Neutrophil (primary cell): ENCODE results near the gene THRB.

Source experiments
- H3K27ac ChIP-seq: fragments of 200-600 bp; sonication (generic); 2 replicates; pipeline ENCODE4 v1.5.1; 2016; ENCODE audit warnings: mild to moderate bottlenecking, moderate library complexity
- H3K27me3 ChIP-seq: fragments of 200-600 bp; sonication (generic); 2 replicates; pipeline ENCODE4 v1.6.0; 2016; ENCODE audit warnings: mild to moderate bottlenecking
- H3K36me3 ChIP-seq: fragments of 200-600 bp; sonication (generic); 2 replicates; pipeline ENCODE4 v1.5.1; 2017
- H3K4me1 ChIP-seq, 2 experiments: fragments of 200-600 bp in 1 of 2; sonication (generic) in 1 of 2; 1 replicate in 1 of 2; 2 replicates in 1 of 2; pipeline versions ENCODE4 v1.5.1 to v1.6.1; 2013 to 2016; ENCODE audit warnings: low read depth in 1 of 2, low read length in 1 of 2, mild to moderate bottlenecking in 1 of 2, moderate library complexity in 1 of 2; ENCODE audit not compliant: control insufficient read depth in 1 of 2, insufficient read depth in 1 of 2
- H3K4me3 ChIP-seq, 2 experiments: fragments of 200-600 bp in 1 of 2; sonication (generic) in 1 of 2; 1 replicate in 1 of 2; 2 replicates in 1 of 2; pipeline ENCODE4 v1.5.1; 2013 to 2016; ENCODE audit warnings: low read depth in 1 of 2, low read length in 1 of 2, mild to moderate bottlenecking in 1 of 2, moderate library complexity in 1 of 2
- H3K9me3 ChIP-seq: fragments of 200-600 bp; sonication (generic); 2 replicates; pipeline ENCODE4 v1.5.1; 2016
- TF ChIP-seq, protein P1 (sequence below): fragments of 200-600 bp; sonication (generic); IDR thresholded peaks from 2 replicates; pipeline ENCODE4 v1.5.1; 2016; ENCODE audit warnings: antibody characterized with exemption

Gene THRB

GRCh38 chr3:24215502-24215901, 279.1 kb downstream of the THRB start:
- Histone ChIP-seq H3K9me3 (no peaks in the 10 kb centered on the region), H3K27ac (no peak overlapping the region), H3K4me1 (no peaks in the 10 kb centered on the region), H3K36me3 (no peaks in the 10 kb centered on the region), H3K4me3 (no peak overlapping the region), H3K27me3 (peaks cover 4% of the 10 kb centered on the region)
- TF ChIP-seq, protein P1, sequence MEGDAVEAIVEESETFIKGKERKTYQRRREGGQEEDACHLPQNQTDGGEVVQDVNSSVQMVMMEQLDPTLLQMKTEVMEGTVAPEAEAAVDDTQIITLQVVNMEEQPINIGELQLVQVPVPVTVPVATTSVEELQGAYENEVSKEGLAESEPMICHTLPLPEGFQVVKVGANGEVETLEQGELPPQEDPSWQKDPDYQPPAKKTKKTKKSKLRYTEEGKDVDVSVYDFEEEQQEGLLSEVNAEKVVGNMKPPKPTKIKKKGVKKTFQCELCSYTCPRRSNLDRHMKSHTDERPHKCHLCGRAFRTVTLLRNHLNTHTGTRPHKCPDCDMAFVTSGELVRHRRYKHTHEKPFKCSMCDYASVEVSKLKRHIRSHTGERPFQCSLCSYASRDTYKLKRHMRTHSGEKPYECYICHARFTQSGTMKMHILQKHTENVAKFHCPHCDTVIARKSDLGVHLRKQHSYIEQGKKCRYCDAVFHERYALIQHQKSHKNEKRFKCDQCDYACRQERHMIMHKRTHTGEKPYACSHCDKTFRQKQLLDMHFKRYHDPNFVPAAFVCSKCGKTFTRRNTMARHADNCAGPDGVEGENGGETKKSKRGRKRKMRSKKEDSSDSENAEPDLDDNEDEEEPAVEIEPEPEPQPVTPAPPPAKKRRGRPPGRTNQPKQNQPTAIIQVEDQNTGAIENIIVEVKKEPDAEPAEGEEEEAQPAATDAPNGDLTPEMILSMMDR: no peak

DNA sequence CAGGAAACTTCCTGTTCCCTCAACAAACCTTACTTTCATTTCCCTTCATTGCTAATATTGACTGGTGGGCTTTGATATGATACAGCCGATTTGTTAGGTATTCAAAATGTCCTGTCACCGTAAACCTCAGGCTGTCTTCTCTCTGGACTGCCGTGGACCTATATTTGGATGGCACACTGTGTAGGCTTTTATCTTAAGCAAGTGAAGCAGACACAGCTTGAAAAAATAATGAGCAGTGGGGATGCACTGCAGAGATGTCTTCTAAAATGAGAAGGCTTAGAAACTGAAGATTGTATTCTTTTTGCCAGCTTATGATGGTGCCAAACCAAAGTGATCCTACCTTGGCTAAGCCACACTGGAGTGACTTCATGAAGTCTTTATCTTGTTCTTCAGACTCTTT, 283.3 kb downstream of the THRB start:
- Histone ChIP-seq H3K9me3 (no peaks in the 10 kb centered on the region), H3K36me3 (no peaks in the 10 kb centered on the region), H3K27me3 (peaks cover 4% of the 10 kb centered on the region), H3K4me3 (no peak overlapping the region), H3K4me1 (no peaks in the 10 kb centered on the region), H3K27ac (no peak overlapping the region)
- TF ChIP-seq, protein P1: no peak

DNA sequence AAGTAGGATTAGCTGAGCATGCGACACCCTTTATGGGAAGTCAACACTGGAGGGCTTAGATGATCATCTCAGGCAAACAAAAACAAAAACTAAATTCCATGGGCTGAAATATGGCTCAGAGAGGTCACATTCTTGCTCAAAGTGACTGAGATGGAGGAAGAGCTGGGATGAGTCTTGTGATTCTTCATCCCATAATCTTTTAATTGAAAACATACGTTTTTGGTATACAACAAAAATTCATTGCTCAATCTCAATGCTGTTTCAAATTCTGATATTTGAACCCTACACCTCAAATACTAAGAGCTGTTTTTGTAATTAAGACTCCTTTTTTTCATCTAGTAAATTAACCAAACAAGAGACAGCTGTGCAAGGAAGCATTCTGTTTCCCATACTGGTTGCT, 292.6 kb downstream of the THRB start:
- Histone ChIP-seq H3K36me3 (no peaks in the 10 kb centered on the region), H3K27me3 (no peaks in the 10 kb centered on the region), H3K27ac (no peak overlapping the region), H3K4me1 (no peaks in the 10 kb centered on the region), H3K9me3 (no peaks in the 10 kb centered on the region), H3K4me3 (no peak overlapping the region)
- TF ChIP-seq, protein P1: no peak

GRCh38 chr3:24201301-24201700, 293.3 kb downstream of the THRB start:
- no peaks in the 10 kb centered on the region for H3K4me1 ChIP-seq
- no peaks in the 10 kb centered on the region for H3K9me3 ChIP-seq
- TF ChIP-seq, protein P1: no peak
- no peak overlapping the region for H3K27ac ChIP-seq
- H3K36me3 ChIP-seq: no peaks in the 10 kb centered on the region
- no peak overlapping the region for H3K4me3 ChIP-seq
- H3K27me3 ChIP-seq: no peaks in the 10 kb centered on the region

GRCh38 chr3:24199775-24200247, 294.8 kb downstream of the THRB start:
- TF ChIP-seq, protein P1: no peak
- Histone ChIP-seq H3K9me3 (no peaks in the 10 kb centered on the region), H3K27ac (no peak overlapping the region), H3K4me1 (no peaks in the 10 kb centered on the region), H3K27me3 (no peaks in the 10 kb centered on the region), H3K36me3 (no peaks in the 10 kb centered on the region), H3K4me3 (no peak overlapping the region)

- H3K36me3 ChIP-seq: no peaks in the 10 kb centered on the region
- no peak overlapping the region for H3K27ac ChIP-seq
- H3K4me1 ChIP-seq: no peaks in the 10 kb centered on the region
- H3K4me3 ChIP-seq: no peak overlapping the region
- no peaks in the 10 kb centered on the region for H3K9me3 ChIP-seq
- H3K27me3 ChIP-seq: no peaks in the 10 kb centered on the region
- TF ChIP-seq, protein P1: no peak
Measured at GRCh38 chr3:24199300-24199699, 295.4 kb downstream of the THRB start.
